ENCODE data around the gene FOXN3. TPM values are rescaled to one million over a fixed set of nuclear protein-coding genes. Genes with fewer than 3 reads are reported as not detected.

FOXN3 gene, protein sequence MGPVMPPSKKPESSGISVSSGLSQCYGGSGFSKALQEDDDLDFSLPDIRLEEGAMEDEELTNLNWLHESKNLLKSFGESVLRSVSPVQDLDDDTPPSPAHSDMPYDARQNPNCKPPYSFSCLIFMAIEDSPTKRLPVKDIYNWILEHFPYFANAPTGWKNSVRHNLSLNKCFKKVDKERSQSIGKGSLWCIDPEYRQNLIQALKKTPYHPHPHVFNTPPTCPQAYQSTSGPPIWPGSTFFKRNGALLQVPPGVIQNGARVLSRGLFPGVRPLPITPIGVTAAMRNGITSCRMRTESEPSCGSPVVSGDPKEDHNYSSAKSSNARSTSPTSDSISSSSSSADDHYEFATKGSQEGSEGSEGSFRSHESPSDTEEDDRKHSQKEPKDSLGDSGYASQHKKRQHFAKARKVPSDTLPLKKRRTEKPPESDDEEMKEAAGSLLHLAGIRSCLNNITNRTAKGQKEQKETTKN
- 10.3 and 13.9 TPM in 2 replicates for polyA plus RNA-seq
- polyA minus RNA-seq: 50.4 and 60.1 TPM in 2 replicates

DNA sequence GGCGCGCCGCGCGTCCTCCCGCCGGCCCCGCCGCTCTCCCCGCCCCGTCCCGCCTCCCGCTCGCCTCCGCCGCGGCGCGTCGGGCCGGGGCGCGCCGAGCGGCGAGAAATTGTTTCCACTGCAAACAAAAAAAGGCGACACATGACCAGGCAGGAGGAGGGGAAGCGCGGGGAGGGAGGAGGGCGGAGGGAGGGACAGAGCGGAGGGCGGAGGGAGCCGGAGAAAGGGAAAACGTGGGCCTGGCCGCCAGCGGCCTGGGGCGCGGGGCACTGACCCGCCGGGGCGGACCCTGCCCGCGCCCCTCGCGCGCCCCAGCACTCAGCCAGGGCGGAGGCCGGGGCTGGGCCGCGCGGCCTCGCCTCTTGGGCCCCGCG is at the start of gene FOXN3:
Gene FOXN3 (minus strand): TSS at position 143 of the 374 bp plus-strand sequence. CDS start 4,757 bp downstream, outside the sequence.
- H4K20me1 ChIP-seq (ENCODE audit: insufficient read depth): no peaks in the 10 kb centered on the region
- TF ChIP-seq REST (IDR thresholded peaks at IDR 0.05; ENCODE audit: borderline replicate concordance) (no peak), RAD21 (conservative IDR thresholded peaks at IDR 0.05) (no peak), TAF1 (IDR thresholded peaks at IDR 0.05; ENCODE audit: low read depth) (no peak), EZH2 (IDR thresholded peaks at IDR 0.05; ENCODE audit: borderline replicate concordance, insufficient read depth, low read length, poor library complexity, severe bottlenecking) (no peak), POLR2AphosphoS5 (IDR thresholded peaks at IDR 0.05) (peak; percentile 48), SMC3 (conservative IDR thresholded peaks at IDR 0.05; ENCODE audit: poor library complexity) (no peak)
- H3K27ac ChIP-seq (ENCODE audit: low read length): peak within 1 kb of the TSS; percentile 64
- no peaks in the 10 kb centered on the region for H3K9me2 ChIP-seq (ENCODE audit: insufficient read depth, low read length)
- H3K36me3 ChIP-seq (ENCODE audit: insufficient read depth, low read length): no peaks in the 10 kb centered on the region
- no peaks in the 10 kb centered on the region for H3K9me3 ChIP-seq (ENCODE audit: low read length)
- no peaks in the 10 kb centered on the region for H3F3A ChIP-seq (ENCODE audit: insufficient read depth, low read length, poor library complexity, severe bottlenecking)
- peak within 1 kb of the TSS; percentile 52 for H2AFZ ChIP-seq (ENCODE audit: low read depth, low read length)
- no peaks in the 10 kb centered on the region for H3K27me3 ChIP-seq (ENCODE audit: insufficient read depth, low read depth, low read length)
- peak within 1 kb of the TSS; percentile 22 for H3K4me2 ChIP-seq (ENCODE audit: low read length)
- H3K79me2 ChIP-seq (replicated peaks; ENCODE audit: insufficient read depth, low read length): peaks cover 19% of the 10 kb centered on the region
- peak within 1 kb of the TSS; percentile 79 for H3K9ac ChIP-seq (ENCODE audit: low read length)
- peak within 1 kb of the TSS; percentile 89 for H3K4me3 ChIP-seq (ENCODE audit: low read length)

DNA sequence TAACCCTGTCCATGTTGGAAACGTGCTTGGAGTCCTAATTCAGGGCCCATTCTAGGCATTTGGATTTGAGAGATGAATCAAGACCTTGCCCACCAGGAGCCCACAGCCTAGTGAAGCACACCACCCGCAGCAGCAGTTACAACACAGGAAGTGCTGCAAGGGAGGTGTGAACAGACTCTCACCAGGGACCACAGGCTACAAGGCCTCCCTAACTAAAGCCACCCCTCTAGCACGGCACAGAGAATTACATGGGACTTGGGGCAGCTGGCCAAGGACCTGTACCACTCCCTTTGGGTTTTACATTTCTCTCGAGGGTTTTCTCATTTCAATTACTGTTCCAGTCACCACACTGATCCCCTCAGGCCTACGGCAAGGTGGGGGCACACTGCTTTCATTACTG is 49.5 kb upstream of the FOXN3 start:
- H4K20me1 ChIP-seq (ENCODE audit: insufficient read depth): no peaks in the 10 kb centered on the region
- no peaks in the 10 kb centered on the region for H3K36me3 ChIP-seq (ENCODE audit: insufficient read depth, low read length)
- no peak overlapping the region for H2AFZ ChIP-seq (ENCODE audit: low read depth, low read length)
- TF ChIP-seq REST (IDR thresholded peaks at IDR 0.05; ENCODE audit: borderline replicate concordance) (no peak), EZH2 (IDR thresholded peaks at IDR 0.05; ENCODE audit: borderline replicate concordance, insufficient read depth, low read length, poor library complexity, severe bottlenecking) (no peak), TAF1 (IDR thresholded peaks at IDR 0.05; ENCODE audit: low read depth) (no peak)
- no peaks in the 10 kb centered on the region for H3K9me2 ChIP-seq (ENCODE audit: insufficient read depth, low read length)
- H3K79me2 ChIP-seq (replicated peaks; ENCODE audit: insufficient read depth, low read length): no peaks in the 10 kb centered on the region
- H3K27ac ChIP-seq (ENCODE audit: low read length): no peak overlapping the region
- no peaks in the 10 kb centered on the region for H3K27me3 ChIP-seq (ENCODE audit: insufficient read depth, low read depth, low read length)
- H3K4me2 ChIP-seq (ENCODE audit: low read length): no peak overlapping the region
- H3K9me3 ChIP-seq (ENCODE audit: low read length): no peaks in the 10 kb centered on the region
- H3F3A ChIP-seq (ENCODE audit: insufficient read depth, low read length, poor library complexity, severe bottlenecking): no peaks in the 10 kb centered on the region
- H3K4me3 ChIP-seq (ENCODE audit: low read length): no peak overlapping the region
- H3K9ac ChIP-seq (ENCODE audit: low read length): no peak overlapping the region

Data from neural cell (in vitro differentiated cells).